Ovary (tissue), 9 donors: ENCODE results near the gene COX4I1. TPM values are rescaled to one million over a fixed set of nuclear protein-coding genes. Genes with fewer than 3 reads are reported as not detected.

Experiments
- DNase-seq, 5 donors: peaks; one replicate each; pipeline ENCODE4 v3.0.0-alpha.2; 2019 to 2020
- H3K27ac ChIP-seq, 2 donors: fragments of 200-600 bp; one replicate each; pipeline versions ENCODE4 v1.5.1 to v1.8.0; 2019 to 2022
- H3K27me3 ChIP-seq: fragments of 200-600 bp; one replicate; pipeline ENCODE4 v1.8.0; 2022
- H3K36me3 ChIP-seq: fragments of 200-600 bp; sonication (generic); one replicate; pipeline ENCODE4 v1.5.1; 2019
- H3K4me1 ChIP-seq: one replicate; pipeline ENCODE4 v1.8.1; 2013; ENCODE audit warnings: mild to moderate bottlenecking, moderate library complexity; ENCODE audit not compliant: insufficient read depth
- H3K4me3 ChIP-seq: fragments of 200-600 bp; sonication (generic); one replicate; pipeline ENCODE4 v1.5.1; 2017
- H3K9me3 ChIP-seq, 2 donors: fragments of 200-600 bp in 1 of 2; sonication (generic) in 1 of 2; one replicate each; pipeline versions ENCODE4 v1.5.1 to v1.8.1; 2013 to 2019; ENCODE audit warnings: mild to moderate bottlenecking in 1 of 2, moderate library complexity in 1 of 2
- EP300 ChIP-seq: sonication (generic); formaldehyde crosslinking; IDR thresholded peaks from one replicate; pipeline ENCODE4 v1.6.1; 2017; ENCODE audit warnings: antibody characterized with exemption
- POLR2A ChIP-seq: fragments of 450-650 bp; IDR thresholded peaks from one replicate; pipeline ENCODE4 v1.6.1; 2017; ENCODE audit warnings: antibody characterized with exemption, mild to moderate bottlenecking, moderate library complexity
- WGBS, 3 donors: extraction: QIAGEN DNeasy Blood & Tissue Kit in 1 of 3; methylation state at CpG; one replicate each; pipeline versions ENCODE4 v1.1.5 to v1.1.7; 2013 to 2017; 5-methylcytosine and 5-hydroxymethylcytosine counted together
- intact Hi-C, 4 donors: fragments of 100-400 bp; cut with DNase I; formaldehyde crosslinking; loops; one replicate each; pipeline versions ENCODE4 v1.11.0 to v1.15.1; 2022 to 2023
- polyA plus RNA-seq, 2 donors: library from polyadenylated mRNA; stranded (reverse); fragments of 200-250 nt in 1 of 2; fragments of 350-450 nt in 1 of 2; fragmentation: Illumina TruSeq in 1 of 2; extraction: RNeasy Lipid Tissue Mini Kit (QIAGEN cat#74804) in 1 of 2; gene quantifications; one replicate each; pipeline ENCODE4 v1.2.3, GENCODE V29; 2013 to 2014
- total RNA-seq, 7 donors: library from RNA; depleted of rRNA in 2 of 7; stranded (reverse); fragments of >200 nt in 2 of 7; fragmentation: NEBNext Ultra II Directional in 3 of 7; extraction: Animal tissue kit (Norgen Biotek cat#: 25700) in 3 of 7; gene quantifications; one replicate each; pipeline versions ENCODE4 v1.1.0 to v1.2.4, GENCODE V29; 2016 to 2023
- TF ChIP-seq, protein P1 (sequence below), 3 donors: fragments of 450-650 bp in 2 of 3; fragments of 200-600 bp in 1 of 3; IDR thresholded peaks; one replicate each; pipeline versions ENCODE4 v1.5.1 to v1.8.0; 2016 to 2022; ENCODE audit warnings: antibody characterized with exemption in 3 of 3, mild to moderate bottlenecking in 1 of 3
- donor health status: DM: no; HTN: no; CAD: no; lungs with moderate emphysema.
- donor health status: DM: no; HTN: no; CAD: no.
- donor health status: Bipolar disorder and iron deficiency.
- donor health status: DM: yes; HTN: yes; CAD: no.
- donor health status: DM: no; HTN: no; CAD: no.
- donor health status: DM: yes; HTN: yes; CAD: no.

The COX4I1 gene
- total and polyA plus RNA-seq, 9 donors, result 378 to 750 (median 471) TPM

DNA sequence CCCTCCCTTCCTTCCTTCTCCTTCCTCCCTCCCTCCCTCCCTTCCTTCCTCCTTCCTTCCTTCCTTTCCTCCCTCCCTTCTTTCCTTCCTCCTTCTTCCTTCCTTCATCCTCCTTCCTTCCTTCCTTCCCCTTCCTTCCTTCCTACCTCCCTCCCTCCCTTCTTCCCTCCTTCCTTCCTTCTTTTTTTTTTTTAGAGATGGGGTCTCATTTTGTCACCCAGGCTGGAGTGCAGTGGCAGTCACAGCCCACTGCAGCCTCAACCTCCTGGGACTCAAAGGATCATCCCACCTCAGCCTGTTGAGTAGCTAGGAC, 44.6 kb downstream of the COX4I1 start:
- no peaks in the 10 kb centered on the region for H3K36me3 ChIP-seq
- H3K27me3 ChIP-seq, result no peaks in the 10 kb centered on the region
- no peak for DNase-seq
- H3K9me3 ChIP-seq, result no peaks in the 10 kb centered on the region
- no peak overlapping the region for H3K4me3 ChIP-seq
- TF ChIP-seq, protein P1, sequence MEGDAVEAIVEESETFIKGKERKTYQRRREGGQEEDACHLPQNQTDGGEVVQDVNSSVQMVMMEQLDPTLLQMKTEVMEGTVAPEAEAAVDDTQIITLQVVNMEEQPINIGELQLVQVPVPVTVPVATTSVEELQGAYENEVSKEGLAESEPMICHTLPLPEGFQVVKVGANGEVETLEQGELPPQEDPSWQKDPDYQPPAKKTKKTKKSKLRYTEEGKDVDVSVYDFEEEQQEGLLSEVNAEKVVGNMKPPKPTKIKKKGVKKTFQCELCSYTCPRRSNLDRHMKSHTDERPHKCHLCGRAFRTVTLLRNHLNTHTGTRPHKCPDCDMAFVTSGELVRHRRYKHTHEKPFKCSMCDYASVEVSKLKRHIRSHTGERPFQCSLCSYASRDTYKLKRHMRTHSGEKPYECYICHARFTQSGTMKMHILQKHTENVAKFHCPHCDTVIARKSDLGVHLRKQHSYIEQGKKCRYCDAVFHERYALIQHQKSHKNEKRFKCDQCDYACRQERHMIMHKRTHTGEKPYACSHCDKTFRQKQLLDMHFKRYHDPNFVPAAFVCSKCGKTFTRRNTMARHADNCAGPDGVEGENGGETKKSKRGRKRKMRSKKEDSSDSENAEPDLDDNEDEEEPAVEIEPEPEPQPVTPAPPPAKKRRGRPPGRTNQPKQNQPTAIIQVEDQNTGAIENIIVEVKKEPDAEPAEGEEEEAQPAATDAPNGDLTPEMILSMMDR (IDR thresholded peaks at IDR 0.05), result no peak
- no peak for TF ChIP-seq EP300
- TF ChIP-seq POLR2A, result no peak
- H3K4me1 ChIP-seq, result peaks cover 3% of the 10 kb centered on the region
- intact Hi-C loops, result no loop called here
- H3K27ac ChIP-seq, result no peak overlapping the region

- no peaks in the 10 kb centered on the region for H3K27me3 ChIP-seq
- no peak for DNase-seq
Measured at GRCh38 chr16:85844786-85845185, 45.3 kb downstream of the COX4I1 start.

DNA sequence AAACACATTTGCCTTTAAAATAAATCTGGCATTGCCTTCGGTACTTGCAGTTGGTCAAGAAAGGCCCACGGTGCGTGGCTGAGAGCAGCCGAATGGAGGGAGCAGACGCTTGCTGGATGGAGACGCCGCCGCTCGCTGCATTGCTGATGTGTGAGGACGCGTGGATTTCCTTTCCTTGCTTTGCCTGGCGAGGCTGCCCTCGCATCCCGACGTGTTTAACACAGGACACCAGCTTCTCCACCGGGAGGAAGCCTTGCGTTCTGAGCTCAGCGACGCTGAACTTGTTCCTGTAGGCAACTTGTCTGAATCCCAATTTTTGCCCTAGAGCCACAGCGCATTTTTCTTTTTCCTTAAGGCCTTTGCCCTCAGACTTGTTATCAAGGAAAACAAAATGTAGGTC, 45.8 kb downstream of the COX4I1 start:
- no peaks in the 10 kb centered on the region for H3K9me3 ChIP-seq
- H3K4me3 ChIP-seq, result no peak overlapping the region
- intact Hi-C loops, result no loop called here
- H3K36me3 ChIP-seq, result no peaks in the 10 kb centered on the region
- no peak for DNase-seq
- no peaks in the 10 kb centered on the region for H3K27me3 ChIP-seq
- H3K27ac ChIP-seq, result no peak overlapping the region
- TF ChIP-seq EP300 (no peak), POLR2A (no peak)
- TF ChIP-seq, protein P1 (IDR thresholded peaks at IDR 0.05), result no peak
- WGBS, 3 donors, result 18 to 27% (median 24%) methylated on average over 20 of the region's 20 CpGs
- H3K4me1 ChIP-seq, result peaks cover 3% of the 10 kb centered on the region

More at GRCh38 chr16:85844786-85845185, 45.3 kb downstream of the COX4I1 start:
- Histone ChIP-seq H3K36me3 (no peaks in the 10 kb centered on the region), H3K4me3 (no peak overlapping the region), H3K4me1 (peaks cover 3% of the 10 kb centered on the region), H3K9me3 (no peaks in the 10 kb centered on the region), H3K27ac (no peak overlapping the region)
- intact Hi-C loops, result no loop called here
- 2 to 6% (median 3%) methylated on average over 15 of the region's 15 CpGs for WGBS, 3 donors
- no peak for TF ChIP-seq EP300
- TF ChIP-seq, protein P1 (IDR thresholded peaks at IDR 0.05), result no peak
- TF ChIP-seq POLR2A, result no peak

- Histone ChIP-seq H3K27ac (no peak overlapping the region), H3K4me3 (no peak overlapping the region), H3K9me3 (no peaks in the 10 kb centered on the region), H3K4me1 (peaks cover 3% of the 10 kb centered on the region), H3K36me3 (no peaks in the 10 kb centered on the region), H3K27me3 (no peaks in the 10 kb centered on the region)
- no peak for DNase-seq
- 81 to 85% (median 85%) methylated on average over 9 of the region's 9 CpGs for WGBS, 3 donors
- TF ChIP-seq EP300, result no peak
- TF ChIP-seq POLR2A, result no peak
- TF ChIP-seq, protein P1 (IDR thresholded peaks at IDR 0.05), result no peak
- intact Hi-C loops, result no loop called here
Measured at GRCh38 chr16:85846461-85846860, 47.0 kb downstream of the COX4I1 start.

DNA sequence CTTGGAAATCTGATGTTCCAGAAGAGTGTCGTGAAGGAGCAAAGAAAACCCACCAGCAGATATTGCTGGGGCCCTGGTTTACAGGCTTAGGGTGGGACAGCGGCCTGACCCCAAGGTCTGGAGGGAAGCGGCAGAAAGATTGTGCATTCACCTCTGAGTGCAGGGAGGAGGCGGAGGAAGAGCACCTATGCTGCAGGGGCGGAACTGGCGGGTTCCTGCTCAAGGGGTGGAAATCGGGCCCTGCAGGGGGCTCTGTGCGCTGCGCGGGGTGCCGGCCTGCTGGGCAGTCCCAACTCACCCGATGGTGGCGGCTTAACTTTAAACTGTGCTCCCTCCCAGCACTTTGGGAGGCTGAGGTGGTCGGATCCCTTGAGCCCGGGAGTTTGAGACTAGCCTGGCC, 47.5 kb downstream of the COX4I1 start:
- H3K36me3 ChIP-seq, result no peaks in the 10 kb centered on the region
- 78 to 91% (median 80%) methylated on average over 15 of the region's 15 CpGs for WGBS, 3 donors
- no peak for DNase-seq
- no peaks in the 10 kb centered on the region for H3K27me3 ChIP-seq
- H3K9me3 ChIP-seq, result no peaks in the 10 kb centered on the region
- TF ChIP-seq POLR2A (no peak), EP300 (no peak)
- TF ChIP-seq, protein P1 (IDR thresholded peaks at IDR 0.05), result no peak
- no peak overlapping the region for H3K27ac ChIP-seq
- intact Hi-C loops, result no loop called here
- H3K4me3 ChIP-seq, result no peak overlapping the region
- peaks cover 3% of the 10 kb centered on the region for H3K4me1 ChIP-seq
